Right lobe of liver (tissue), 6 donors: ENCODE data around the gene KCNJ6. TPM values are rescaled to one million over a fixed set of nuclear protein-coding genes. Genes with fewer than 3 reads are reported as not detected.

Experiments used
- ATAC-seq, 4 donors: fragments of 200-7000 bp; cut with Tn5 transposase; one replicate each; pipeline ENCODE4 v1.9.1; 2020; ENCODE audit warnings: mild to moderate bottlenecking in 4 of 4, moderate library complexity in 4 of 4
- DNase-seq, 3 donors: peaks; one replicate each; pipeline ENCODE4 v3.0.0-alpha.2; 2020
- H3K27ac ChIP-seq, 3 donors: fragments of 200-600 bp; one replicate each; pipeline ENCODE4 v1.8.0; 2022
- H3K27me3 ChIP-seq, 2 donors: fragments of 200-600 bp; one replicate each; pipeline ENCODE4 v1.8.0; 2022
- H3K36me3 ChIP-seq, 4 donors: fragments of 200-600 bp; sonication (generic) in 1 of 4; one replicate each; pipeline versions ENCODE4 v1.5.1 to v1.8.0; 2017 to 2022; ENCODE audit warnings: control low read depth in 1 of 4
- H3K4me1 ChIP-seq, 4 donors: fragments of 200-600 bp; sonication (generic) in 1 of 4; one replicate each; pipeline versions ENCODE4 v1.5.1 to v1.8.0; 2017 to 2022; ENCODE audit warnings: control low read depth in 1 of 4
- H3K4me3 ChIP-seq, 3 donors: fragments of 200-600 bp; one replicate each; pipeline ENCODE4 v1.8.0; 2022
- H3K9me3 ChIP-seq, 4 donors: fragments of 200-600 bp; sonication (generic) in 1 of 4; one replicate each; pipeline versions ENCODE4 v1.5.1 to v1.8.0; 2017 to 2022; ENCODE audit warnings: control low read depth in 1 of 4
- POLR2A ChIP-seq: fragments of 450-650 bp; IDR thresholded peaks from one replicate; pipeline ENCODE4 v1.6.1; 2017; ENCODE audit warnings: antibody characterized with exemption, mild to moderate bottlenecking
- WGBS: methylation state at CpG from one replicate; pipeline ENCODE4 v1.1.6; 2018; ENCODE audit warnings: low coverage, low lambda C conversion rate; ENCODE audit not compliant: insufficient coverage; ENCODE audit errors: missing lambda C conversion rate; 5-methylcytosine and 5-hydroxymethylcytosine counted together
- intact Hi-C, 2 donors: fragments of 100-400 bp; cut with DNase I; formaldehyde crosslinking; loops; one replicate each; pipeline versions ENCODE4 v1.11.2 to v1.14.1; 2022
- total RNA-seq, 6 experiments: library from RNA; depleted of rRNA in 2 of 6; stranded (reverse); fragments of >200 nt in 2 of 6; fragmentation: NEBNext Ultra II Directional in 3 of 6; extraction: Animal tissue kit (Norgen Biotek cat#: 25700) in 3 of 6; gene quantifications; one replicate each; pipeline versions ENCODE4 v1.1.0 to v1.2.4, GENCODE V29; 2016 to 2023
- TF ChIP-seq, protein P1 (sequence below), 4 donors: fragments of 200-600 bp in 3 of 4; fragments of 450-650 bp in 1 of 4; IDR thresholded peaks; one replicate each; pipeline versions ENCODE4 v1.5.1 to v1.8.0; 2016 to 2022; ENCODE audit warnings: antibody characterized with exemption in 4 of 4, mild to moderate bottlenecking in 2 of 4
- donor health status: DM: no; HTN: yes; CAD: no.
- donor health status: DM: no; HTN: no; CAD: no.
- donor health status: DM: no; HTN: no; CAD: no.
- donor health status: DM: no; HTN: yes; CAD: no.
- donor health status: DM: no; HTN: yes; CAD: no.

The KCNJ6 gene
- total RNA-seq, 6 experiments from 2014 or later, result under 0.01 to 0.12 TPM; not detected in 4

DNA sequence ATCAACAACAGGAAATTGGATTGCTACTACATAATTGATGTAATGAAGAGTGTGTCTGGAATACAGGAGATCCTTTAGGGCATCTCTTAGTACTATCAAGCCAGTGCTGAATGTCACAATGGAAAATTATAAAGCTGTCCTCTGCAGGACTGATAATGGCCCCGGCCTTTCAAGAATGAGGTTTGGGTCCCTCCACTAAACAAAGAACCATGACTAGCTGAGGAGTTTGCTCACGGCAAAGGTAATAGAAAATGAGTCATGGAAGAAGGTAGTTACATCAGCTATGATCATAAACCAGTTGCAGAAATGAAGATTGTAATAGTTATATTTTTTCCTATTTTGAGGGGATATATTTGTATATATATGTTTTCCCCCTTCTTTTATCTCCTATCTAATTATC is 145.8 kb downstream of the KCNJ6 start:
- WGBS, result 87% methylated on average over 2 of the region's 2 CpGs
- no peak for DNase-seq
- no peak for ATAC-seq

DNA sequence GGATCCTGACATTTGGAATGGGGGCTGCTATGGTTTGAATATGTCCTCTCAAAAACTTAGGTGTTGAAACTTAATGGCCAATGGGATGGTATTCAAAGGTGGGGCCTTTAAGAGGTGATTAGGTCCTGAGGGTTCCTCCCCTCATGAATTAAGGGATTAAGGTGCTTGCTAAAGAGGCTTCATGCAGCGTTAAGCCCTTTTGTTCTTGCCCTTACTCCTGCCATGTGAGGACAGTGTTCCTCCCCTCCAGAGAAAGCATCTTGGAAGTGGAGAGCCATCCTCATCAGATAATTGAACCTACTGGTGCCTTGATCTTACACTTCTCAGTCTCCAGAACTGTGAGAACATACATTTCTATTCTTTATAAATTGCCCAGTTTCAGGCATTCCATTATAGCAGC is 146.6 kb downstream of the KCNJ6 start:
- WGBS, result no CpG with 5 or more reads among the region's 1 CpG

More for the DNA sequence above, 145.8 kb downstream of the KCNJ6 start:
- Histone ChIP-seq H3K27ac (no peak overlapping the region), H3K9me3 (no peaks in the 10 kb centered on the region), H3K36me3 (no peaks in the 10 kb centered on the region), H3K4me3 (no peak overlapping the region), H3K4me1 (no peaks in the 10 kb centered on the region), H3K27me3 (no peaks in the 10 kb centered on the region)
- TF ChIP-seq, protein P1, sequence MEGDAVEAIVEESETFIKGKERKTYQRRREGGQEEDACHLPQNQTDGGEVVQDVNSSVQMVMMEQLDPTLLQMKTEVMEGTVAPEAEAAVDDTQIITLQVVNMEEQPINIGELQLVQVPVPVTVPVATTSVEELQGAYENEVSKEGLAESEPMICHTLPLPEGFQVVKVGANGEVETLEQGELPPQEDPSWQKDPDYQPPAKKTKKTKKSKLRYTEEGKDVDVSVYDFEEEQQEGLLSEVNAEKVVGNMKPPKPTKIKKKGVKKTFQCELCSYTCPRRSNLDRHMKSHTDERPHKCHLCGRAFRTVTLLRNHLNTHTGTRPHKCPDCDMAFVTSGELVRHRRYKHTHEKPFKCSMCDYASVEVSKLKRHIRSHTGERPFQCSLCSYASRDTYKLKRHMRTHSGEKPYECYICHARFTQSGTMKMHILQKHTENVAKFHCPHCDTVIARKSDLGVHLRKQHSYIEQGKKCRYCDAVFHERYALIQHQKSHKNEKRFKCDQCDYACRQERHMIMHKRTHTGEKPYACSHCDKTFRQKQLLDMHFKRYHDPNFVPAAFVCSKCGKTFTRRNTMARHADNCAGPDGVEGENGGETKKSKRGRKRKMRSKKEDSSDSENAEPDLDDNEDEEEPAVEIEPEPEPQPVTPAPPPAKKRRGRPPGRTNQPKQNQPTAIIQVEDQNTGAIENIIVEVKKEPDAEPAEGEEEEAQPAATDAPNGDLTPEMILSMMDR (IDR thresholded peaks at IDR 0.05), result no peak
- no peak for TF ChIP-seq POLR2A
- intact Hi-C loops, result no loop called here

DNA sequence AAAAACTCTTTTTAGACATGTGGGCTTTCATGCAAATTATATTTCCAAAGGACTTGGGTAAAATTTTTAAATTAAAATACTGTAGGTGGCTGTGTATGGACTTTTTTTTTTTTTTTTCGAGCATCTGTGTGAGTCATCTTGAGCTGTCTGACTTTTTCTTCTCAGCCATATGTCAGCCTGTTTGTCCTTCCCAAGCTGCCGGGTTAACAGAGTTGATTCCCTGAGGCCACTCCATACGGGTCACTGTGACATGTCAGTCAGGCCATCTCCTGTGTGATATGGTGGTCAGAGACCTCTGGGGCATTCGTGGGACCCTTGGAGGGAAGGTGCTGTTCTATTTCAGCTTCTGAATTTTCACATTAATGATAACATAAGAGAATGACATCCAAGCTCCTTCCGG is 148.3 kb downstream of the KCNJ6 start:
- Histone ChIP-seq H3K36me3 (no peaks in the 10 kb centered on the region), H3K27me3 (no peaks in the 10 kb centered on the region), H3K27ac (no peak overlapping the region), H3K9me3 (no peaks in the 10 kb centered on the region), H3K4me3 (no peak overlapping the region), H3K4me1 (no peaks in the 10 kb centered on the region)
- ATAC-seq, result no peak
- no peak for DNase-seq
- 35% methylated on average over 5 of the region's 5 CpGs for WGBS
- no peak for TF ChIP-seq POLR2A
- intact Hi-C loops, result no loop called here

More for the DNA sequence above, 146.6 kb downstream of the KCNJ6 start:
- intact Hi-C loops, result no loop called here
- Histone ChIP-seq H3K36me3 (no peaks in the 10 kb centered on the region), H3K9me3 (no peaks in the 10 kb centered on the region), H3K27me3 (no peaks in the 10 kb centered on the region), H3K4me3 (no peak overlapping the region), H3K27ac (no peak overlapping the region), H3K4me1 (no peaks in the 10 kb centered on the region)
- TF ChIP-seq POLR2A, result no peak
- TF ChIP-seq, protein P1 (IDR thresholded peaks at IDR 0.05), result no peak
- DNase-seq, result no peak
- ATAC-seq, result no peak

DNA sequence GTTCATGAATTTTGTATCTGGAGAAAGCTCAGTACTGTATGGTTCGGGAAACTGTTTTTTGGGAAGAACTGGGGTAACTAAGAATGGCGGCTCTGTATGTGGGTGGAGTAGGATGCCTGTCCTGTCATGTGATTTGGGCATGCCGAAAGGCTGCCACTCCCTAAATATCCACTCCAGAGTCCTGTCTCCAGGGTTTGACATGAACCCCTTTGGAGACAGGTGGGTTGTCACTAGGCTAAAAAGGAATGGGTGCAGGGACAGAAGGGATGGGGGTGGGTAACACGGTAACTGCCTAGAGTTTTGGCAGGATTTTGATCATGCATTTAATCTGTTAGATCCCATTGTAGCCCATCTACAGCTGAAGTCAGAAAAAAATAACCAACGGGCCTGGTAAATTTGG is 150.1 kb downstream of the KCNJ6 start:
- TF ChIP-seq POLR2A, result no peak
- TF ChIP-seq, protein P1 (IDR thresholded peaks at IDR 0.05), result no peak
- H3K36me3 ChIP-seq, result no peaks in the 10 kb centered on the region
- WGBS, result 61% methylated on average over 4 of the region's 5 CpGs
- H3K27me3 ChIP-seq, result no peaks in the 10 kb centered on the region
- no peak for DNase-seq
- H3K4me3 ChIP-seq, result no peak overlapping the region
- intact Hi-C loops, result no loop called here
- H3K27ac ChIP-seq, result no peak overlapping the region
- H3K9me3 ChIP-seq, result no peaks in the 10 kb centered on the region
- no peaks in the 10 kb centered on the region for H3K4me1 ChIP-seq
- no peak for ATAC-seq

DNA sequence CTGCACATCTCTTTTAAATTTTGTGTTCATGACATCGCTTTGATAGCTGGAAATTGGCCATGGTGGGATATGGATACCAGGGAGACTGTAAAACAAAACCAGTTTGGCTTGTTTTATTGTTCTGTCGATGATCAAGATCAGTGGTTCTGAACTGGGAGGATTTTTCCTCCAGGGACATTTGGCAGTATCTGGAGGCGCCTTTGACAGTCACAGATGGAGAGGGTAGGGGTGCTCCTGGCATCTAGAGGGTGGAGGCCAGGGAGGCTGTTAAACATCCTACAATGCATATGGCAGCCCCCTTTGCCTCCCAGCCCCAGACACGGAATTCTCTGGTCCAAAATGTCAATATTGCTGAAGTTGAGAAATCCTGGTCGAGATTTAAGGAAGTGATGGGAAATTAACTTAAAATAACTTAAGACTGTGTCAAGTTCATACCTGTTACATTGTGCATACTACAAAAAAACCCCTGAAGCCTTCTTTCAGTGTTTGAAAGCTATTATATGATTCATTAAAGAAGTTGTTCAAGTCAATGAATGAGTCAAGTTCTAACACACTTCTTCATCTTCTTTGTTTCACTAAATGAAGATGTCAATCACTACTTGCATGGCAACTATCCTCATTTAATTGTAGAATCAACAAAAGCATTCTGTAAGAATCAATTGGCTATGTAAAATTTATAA is 150.9 kb downstream of the KCNJ6 start:
- 66% methylated on average over 5 of the region's 5 CpGs for WGBS
- Histone ChIP-seq H3K9me3 (no peaks in the 10 kb centered on the region), H3K27ac (no peak overlapping the region), H3K4me3 (no peak overlapping the region), H3K27me3 (no peaks in the 10 kb centered on the region), H3K4me1 (no peaks in the 10 kb centered on the region), H3K36me3 (no peaks in the 10 kb centered on the region)
- DNase-seq (no peak), ATAC-seq (no peak)
- TF ChIP-seq, protein P1 (IDR thresholded peaks at IDR 0.05), result no peak
- no peak for TF ChIP-seq POLR2A
- intact Hi-C loops, result no loop called here
